Measurements from ENCODE around the gene OSBPL10. TPM values are rescaled to one million over a fixed set of nuclear protein-coding genes. Genes with fewer than 3 reads are reported as not detected.

The OSBPL10 gene
- total and polyA plus RNA-seq, 7 donors = 0.75 to 4.6 (median 2.3) TPM

- no peaks in the 10 kb centered on the region for H3K36me3 ChIP-seq (ENCODE audit: insufficient read depth in 1 of 2, low read depth in 1 of 2)
- WGBS, 3 donors = 76 to 83% (median 78%) methylated on average over 5 of the region's 5 CpGs
- peak overlapping the region; percentile 30 for H3K4me3 ChIP-seq
- peaks cover 6% of the 10 kb centered on the region for H3K9me3 ChIP-seq
- no peak overlapping the region for H3K27ac ChIP-seq
- no peaks in the 10 kb centered on the region for H3K4me1 ChIP-seq
- intact Hi-C loops (cut with DNase I) = no loop called here
- TF ChIP-seq CTCF (IDR thresholded peaks at IDR 0.05) = no peak
- DNase-seq (no peak), ATAC-seq (no peak)
- H3K27me3 ChIP-seq (ENCODE audit: insufficient read depth in 3 of 3, low read length in 2 of 3) = peaks cover 0 to 2% (median 0%) of the 10 kb centered on the region in 3 donors
Measured at GRCh38 chr3:31918179-31919150, 62.6 kb downstream of the OSBPL10 start.

GRCh38 chr3:31917303-31918005 lies 63.6 kb downstream of the OSBPL10 start:
- Histone ChIP-seq H3K4me3 (peak overlapping the region; percentile 30), H3K4me1 (no peaks in the 10 kb centered on the region), H3K27me3 (ENCODE audit: insufficient read depth in 3 of 3, low read length in 2 of 3) (peaks cover 0 to 2% (median 0%) of the 10 kb centered on the region in 3 donors), H3K36me3 (ENCODE audit: insufficient read depth in 1 of 2, low read depth in 1 of 2) (no peaks in the 10 kb centered on the region), H3K9me3 (peaks cover 6% of the 10 kb centered on the region), H3K27ac (no peak overlapping the region)
- WGBS, 3 donors = 25 to 31% (median 30%) methylated on average over 3 of the region's 3 CpGs
- DNase-seq (no peak), ATAC-seq (no peak)
- no peak for TF ChIP-seq CTCF (IDR thresholded peaks at IDR 0.05)
- intact Hi-C loops (cut with DNase I) = no loop called here

- H3K4me3 ChIP-seq = no peak overlapping the region
- no peaks in the 10 kb centered on the region for H3K36me3 ChIP-seq (ENCODE audit: insufficient read depth in 1 of 2, low read depth in 1 of 2)
- no peak overlapping the region for H3K27ac ChIP-seq
- ATAC-seq = no peak
- no peaks in the 10 kb centered on the region for H3K9me3 ChIP-seq
- H3K27me3 ChIP-seq (ENCODE audit: insufficient read depth in 3 of 3, low read length in 2 of 3) = peaks cover 0 to 2% (median 0%) of the 10 kb centered on the region in 3 donors
- intact Hi-C loops (cut with DNase I) = no loop called here
- 88 to 96% (median 94%) methylated on average over 3 of the region's 3 CpGs for WGBS, 3 donors
- no peak for DNase-seq
- TF ChIP-seq CTCF (IDR thresholded peaks at IDR 0.05) = no peak
- no peaks in the 10 kb centered on the region for H3K4me1 ChIP-seq
Measured at GRCh38 chr3:31911643-31912042, 69.4 kb downstream of the OSBPL10 start.

DNA sequence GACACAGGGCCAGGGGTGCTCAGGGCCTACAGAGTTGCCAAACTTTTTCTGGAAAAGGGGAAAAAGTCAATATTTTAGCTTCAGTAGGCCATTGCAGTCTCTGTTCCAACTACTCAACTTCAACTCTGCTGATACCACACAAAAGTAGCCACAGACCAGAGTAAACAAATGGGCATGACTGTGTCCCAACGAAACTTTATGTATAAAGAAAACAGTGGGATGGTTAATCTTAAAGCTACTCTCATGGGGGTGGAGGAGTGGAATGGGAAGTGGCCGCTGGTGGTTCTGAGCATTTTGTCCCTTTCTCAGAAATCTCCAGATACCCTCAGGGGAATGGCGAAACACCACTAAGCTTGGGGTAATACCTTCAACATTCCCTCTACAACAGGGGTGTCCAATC lies 69.9 kb downstream of the OSBPL10 start:
- Histone ChIP-seq H3K4me1 (no peaks in the 10 kb centered on the region), H3K9me3 (no peaks in the 10 kb centered on the region), H3K4me3 (no peak overlapping the region), H3K27ac (no peak overlapping the region), H3K36me3 (ENCODE audit: insufficient read depth in 1 of 2, low read depth in 1 of 2) (no peaks in the 10 kb centered on the region), H3K27me3 (ENCODE audit: insufficient read depth in 3 of 3, low read length in 2 of 3) (peaks cover 0 to 2% (median 0%) of the 10 kb centered on the region in 3 donors)
- WGBS, 3 donors = 94 to 97% (median 96%) methylated on average over 3 of the region's 3 CpGs
- intact Hi-C loops (cut with DNase I) = no loop called here
- TF ChIP-seq CTCF (IDR thresholded peaks at IDR 0.05) = no peak
- ATAC-seq = no peak
- no peak for DNase-seq

Data from psoas muscle (tissue), 8 donors.